GM23248 (cell line): ENCODE data around the gene CNFN.

Experiments
- EZH2 ChIP-seq: fragments of 200-600 bp; sonication (generic); IDR thresholded peaks from 2 replicates; pipeline ENCODE4 v1.6.1; 2018; ENCODE audit warnings: antibody characterized with exemption, mild to moderate bottlenecking; ENCODE audit not compliant: insufficient read depth, poor library complexity, severe bottlenecking
- EZH2phosphoT487 ChIP-seq: fragments of 200-600 bp; sonication (generic); IDR thresholded peaks from 2 replicates; pipeline ENCODE4 v1.6.1; 2018; ENCODE audit warnings: antibody characterized with exemption, moderate library complexity, mild to moderate bottlenecking, low read depth; ENCODE audit not compliant: insufficient read depth

DNA sequence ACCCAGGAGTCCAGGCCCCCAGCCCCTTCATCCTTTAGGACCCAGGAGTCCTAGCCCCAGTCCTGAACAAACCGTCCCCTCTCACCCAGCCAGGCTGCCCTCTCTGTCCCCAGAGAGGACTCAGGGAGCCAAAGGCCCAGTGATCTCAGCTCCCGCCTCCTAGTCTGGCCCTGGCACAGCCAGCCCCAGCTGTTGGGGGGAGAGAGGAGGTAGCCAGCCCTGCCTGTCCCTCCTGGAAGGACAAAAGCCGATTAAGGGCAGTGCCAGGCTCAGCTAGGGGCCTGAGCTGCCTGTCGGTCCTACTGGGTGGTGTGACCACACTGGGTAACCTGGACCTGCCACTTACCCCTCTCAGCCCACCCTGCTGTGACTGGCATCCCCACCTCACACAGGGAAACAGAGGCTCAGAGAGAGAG is 22.6 kb upstream of the CNFN start:
- TF ChIP-seq EZH2 (no peak), EZH2phosphoT487 (no peak)
